HG03521 (cell line): ENCODE results near the gene RDH13.

Experiments
- ATAC-seq: cut with Tn5 transposase; IDR thresholded peaks from one replicate; pipeline ENCODE4 v1.9.1; 2021; ENCODE audit warnings: mild to moderate bottlenecking, moderate library complexity; ENCODE audit not compliant: unreplicated experiment

RDH13 gene

DNA sequence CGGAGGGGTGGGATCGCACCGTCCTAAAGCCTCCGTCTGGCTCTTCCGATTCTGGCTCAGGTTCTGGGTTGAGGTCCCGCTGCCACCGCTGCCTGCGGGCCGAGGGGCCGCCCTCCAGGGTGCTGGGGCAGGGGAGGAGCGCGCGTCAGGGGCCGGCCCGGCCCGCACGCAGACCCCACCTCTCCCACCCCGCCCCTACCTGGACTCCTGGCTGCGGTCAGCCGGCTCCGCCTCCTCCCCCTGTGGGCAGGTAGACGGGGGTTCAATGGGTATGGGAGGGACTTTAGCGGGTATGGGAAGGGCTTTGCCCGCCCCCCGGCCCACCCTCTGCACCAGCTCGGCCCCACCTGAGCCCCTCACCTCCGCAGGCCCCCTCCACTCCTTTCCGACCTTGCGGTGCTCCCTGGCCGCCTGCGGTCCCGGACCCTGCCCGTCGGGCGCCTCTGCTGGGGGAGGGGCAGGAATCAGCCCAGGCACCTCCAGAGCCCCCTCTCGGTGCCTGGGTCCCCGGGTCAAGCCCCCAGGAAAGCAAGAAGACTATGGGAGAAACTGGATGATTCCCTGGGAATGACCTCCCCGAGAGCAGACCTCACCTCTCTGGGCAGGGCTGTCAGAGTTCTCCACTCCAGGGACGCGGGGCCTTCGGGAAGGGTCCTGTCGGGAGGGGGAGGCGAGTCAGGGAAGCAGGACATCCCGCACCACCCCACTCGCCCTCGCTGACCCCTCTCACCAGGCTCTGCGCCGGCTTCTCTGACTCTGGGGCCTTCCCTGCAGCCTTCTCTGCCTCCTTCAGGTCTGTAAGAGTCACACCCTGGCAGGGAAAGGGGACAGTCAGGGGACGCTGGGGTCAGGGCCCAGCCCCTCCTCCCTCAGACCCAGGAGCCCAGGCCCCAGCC is 29.7 kb upstream of the RDH13 start:
- ATAC-seq: no peak

DNA sequence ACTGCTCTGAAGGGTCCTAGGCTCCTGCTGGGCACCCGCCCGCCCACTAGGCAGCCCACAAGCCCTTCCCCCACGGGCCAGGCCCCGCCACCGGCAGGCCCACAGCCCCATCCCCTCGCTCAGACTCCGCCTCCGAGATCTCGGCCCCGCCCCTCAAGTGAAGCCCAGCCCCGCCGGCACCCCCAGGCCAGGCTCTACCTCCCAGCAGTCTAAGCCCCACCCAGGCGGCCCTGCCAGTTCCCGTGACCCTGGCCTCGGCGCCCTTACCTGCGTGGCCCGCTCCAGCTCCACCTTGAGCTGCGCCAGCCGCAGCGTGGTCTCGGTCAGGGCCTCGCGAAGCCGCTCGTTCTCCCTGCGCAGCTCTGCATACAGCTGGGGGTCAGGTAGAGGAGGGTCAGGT is 29.0 kb upstream of the RDH13 start:
- ATAC-seq: no peak

DNA sequence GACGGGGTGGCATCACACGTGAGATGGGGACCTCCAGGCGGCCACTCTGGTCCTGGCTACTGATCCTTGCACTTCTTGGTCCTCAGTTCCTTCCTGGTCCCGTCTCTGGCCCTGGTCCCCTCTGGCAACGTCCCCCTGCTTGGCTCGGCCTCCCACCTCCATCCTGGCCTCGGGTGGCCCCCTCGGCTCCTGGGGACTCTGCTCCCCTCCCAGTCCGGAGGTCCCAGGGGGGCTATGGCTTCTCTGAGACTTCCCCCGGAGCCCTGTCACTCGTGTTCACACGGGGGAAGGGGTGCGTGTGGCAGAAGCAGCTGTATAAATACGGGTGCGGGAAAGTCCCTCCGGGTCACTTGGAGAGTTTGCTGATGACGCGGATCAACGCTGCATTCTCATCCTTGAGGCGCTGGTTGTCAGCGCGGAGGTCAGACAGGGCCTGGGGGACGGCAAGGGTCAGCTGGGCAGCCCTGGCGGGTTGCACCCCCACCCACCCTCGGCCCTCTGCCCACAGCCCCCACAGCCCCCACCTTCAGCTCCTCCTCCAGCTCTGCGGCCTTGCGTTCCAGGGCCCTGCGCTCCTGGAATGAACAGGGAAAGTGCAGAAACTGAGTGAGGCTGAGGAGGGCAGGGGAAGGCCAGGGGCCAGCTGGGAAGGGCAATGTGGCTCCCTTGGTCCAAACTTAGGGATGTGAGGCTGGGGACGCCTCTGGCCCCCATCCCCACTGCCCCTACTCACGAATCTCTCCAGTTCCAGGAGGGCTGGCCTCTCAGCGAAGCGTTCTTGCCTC is 28.4 kb upstream of the RDH13 start:
- ATAC-seq: no peak

DNA sequence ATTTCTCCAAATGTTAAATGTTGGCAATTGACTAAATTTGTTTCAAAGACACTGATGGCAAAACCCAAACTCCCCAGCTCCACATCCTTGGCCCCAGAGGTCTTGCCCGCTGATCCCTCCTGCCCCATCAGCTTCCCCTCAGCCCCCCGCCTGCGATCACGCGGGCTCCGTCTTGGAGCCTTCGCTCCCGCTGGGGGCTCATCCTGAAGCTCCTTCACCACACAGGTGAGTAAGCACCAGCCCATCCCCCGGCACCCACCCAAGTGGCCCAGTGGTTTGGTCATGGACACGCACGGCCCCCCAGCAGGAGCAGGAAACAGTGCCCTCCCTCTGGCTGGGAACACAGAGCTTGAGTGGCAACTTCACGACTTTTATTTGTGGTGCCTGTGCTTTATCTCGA is 27.6 kb upstream of the RDH13 start:
- no peak for ATAC-seq

DNA sequence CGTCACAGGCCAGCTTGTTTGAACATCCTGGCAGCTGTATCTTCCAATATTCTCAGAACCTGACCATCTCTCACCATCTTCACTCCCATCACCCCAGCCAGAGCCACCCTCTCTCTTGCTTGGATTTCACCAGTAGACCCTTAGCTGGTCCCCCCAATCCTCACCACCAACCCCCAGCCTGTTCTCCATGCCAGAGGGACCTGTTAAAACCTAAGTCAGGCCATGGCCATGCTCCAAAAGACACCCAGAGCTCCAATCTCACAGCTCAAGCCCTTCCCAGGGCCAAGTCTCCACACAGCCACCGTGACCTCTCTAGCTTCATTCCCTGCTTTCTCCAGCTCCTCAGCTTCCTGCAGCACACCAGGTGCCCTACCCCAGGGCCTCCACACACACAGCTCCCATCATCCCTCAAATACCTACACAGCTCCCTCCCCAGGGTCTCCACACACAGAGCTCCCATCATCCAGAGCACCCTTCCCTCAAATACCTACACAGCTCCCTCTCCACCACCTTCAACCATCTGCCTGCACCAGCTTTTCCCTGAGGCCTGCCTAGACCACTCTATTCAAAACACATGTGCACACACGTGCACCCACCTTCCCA is 26.5 kb upstream of the RDH13 start:
- no peak for ATAC-seq

DNA sequence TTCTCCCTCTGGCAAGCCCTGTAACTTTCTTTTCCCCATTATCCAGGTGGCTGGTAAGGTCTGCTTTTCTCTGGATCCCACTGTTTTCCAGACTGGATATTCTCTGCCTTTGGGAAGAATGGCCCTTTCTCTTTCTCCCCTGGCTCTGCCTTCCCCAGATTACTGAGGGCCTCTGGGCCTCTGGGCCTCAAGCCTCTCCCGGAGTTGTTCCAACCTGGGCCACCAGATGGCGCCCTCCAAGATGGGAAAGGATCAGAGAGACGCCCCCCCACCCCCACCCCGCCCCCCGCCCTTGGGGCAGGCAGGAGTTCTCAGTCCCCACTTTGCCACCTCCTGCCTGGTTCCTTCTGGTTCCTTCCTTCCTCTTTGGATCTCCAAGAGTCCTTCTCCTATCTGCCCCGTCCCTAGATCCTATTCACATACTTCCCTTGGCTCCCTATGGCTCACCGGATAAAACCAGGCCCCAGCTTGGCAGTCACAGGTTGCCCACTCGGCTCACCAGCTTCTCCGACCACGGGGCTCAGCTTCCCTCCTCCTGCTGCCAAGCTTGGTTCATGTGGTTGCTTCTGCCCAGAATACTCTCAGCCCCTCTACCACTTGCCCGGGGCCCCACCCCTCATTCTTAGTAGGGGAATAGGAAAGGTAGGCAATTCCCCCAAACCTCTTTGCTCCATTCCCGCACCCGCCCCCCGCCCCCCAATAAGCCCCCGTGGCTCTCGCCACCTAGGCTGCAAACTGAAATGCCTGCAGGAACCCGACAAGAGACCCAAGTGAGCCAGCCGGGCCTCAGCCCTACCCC is 25.8 kb upstream of the RDH13 start:
- ATAC-seq: no peak

DNA sequence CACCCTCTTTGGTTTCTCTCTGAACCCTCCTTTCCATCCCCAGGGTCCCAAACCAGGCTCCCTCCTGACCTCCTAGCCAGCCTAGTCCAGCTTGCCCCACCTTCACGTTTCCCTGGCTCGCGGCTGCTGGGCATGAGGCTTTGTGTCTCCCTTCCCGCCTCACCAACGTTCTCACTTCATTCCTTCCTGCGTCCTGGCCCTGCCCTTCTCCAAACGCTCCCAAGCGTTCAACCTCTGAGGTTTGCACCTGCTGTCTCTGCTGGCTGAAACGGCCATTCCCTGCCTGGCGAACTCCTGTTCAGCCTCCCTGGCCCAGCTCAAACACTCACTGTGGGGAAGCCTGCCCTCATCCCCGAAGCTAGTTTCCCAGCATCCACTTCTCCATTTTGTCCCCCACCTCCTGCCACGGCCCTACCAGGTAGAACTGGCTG is 25.1 kb upstream of the RDH13 start:
- ATAC-seq: no peak

DNA sequence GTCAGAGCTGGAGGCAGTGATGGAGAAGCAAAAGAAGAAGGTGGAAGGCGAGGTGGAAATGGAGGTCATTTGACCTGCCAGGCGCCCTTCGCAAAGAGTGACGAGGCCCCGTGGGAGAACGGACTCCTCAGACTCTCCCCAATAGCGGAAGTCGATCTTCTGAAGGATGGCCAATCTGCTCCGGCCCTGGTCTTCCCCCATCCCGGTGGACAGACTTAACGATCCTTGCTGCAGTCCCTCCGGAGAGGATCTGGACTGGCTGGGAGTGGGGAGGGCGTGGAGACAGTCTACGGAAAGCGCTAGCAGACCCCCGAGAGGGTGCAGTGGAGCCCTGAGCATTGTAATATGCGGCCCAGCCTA is 24.6 kb upstream of the RDH13 start:
- no peak for ATAC-seq

DNA sequence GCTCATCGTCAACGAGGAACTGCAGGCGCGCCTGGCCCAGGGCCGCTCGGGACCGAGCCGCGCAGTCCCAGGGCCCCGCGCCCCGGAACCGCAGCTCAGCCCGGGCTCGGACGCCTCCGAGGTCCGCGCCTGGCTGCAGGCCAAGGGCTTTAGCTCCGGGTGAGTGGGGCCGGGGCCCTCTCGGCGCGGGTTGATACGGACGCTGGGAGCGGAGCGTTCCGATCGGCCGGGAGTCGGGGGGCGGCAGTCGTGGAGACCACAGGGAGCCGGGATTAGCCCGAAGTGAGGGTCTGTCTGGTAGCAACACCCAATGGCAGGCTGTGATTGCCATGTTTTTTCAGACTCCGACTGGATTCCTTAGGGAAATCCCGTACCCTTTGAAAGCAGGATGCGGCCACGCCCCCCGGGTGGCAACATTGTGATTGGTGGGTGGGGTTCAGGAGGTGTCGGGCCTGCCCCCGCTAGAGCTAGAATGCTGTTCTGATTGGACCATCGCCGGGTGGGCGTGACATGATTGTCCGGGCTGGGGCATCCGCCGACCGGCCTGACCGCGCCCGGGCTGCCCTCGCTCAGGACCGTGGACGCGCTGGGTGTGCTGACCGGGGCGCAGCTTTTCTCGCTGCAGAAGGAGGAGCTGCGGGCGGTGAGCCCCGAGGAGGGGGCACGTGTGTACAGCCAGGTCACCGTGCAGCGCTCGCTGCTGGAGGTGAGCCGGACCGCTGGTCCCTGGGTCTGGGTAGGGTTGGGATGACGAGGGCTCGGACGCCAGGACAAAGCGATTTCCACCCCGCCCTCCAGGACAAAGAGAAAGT is 24.0 kb upstream of the RDH13 start:
- ATAC-seq: no peak

DNA sequence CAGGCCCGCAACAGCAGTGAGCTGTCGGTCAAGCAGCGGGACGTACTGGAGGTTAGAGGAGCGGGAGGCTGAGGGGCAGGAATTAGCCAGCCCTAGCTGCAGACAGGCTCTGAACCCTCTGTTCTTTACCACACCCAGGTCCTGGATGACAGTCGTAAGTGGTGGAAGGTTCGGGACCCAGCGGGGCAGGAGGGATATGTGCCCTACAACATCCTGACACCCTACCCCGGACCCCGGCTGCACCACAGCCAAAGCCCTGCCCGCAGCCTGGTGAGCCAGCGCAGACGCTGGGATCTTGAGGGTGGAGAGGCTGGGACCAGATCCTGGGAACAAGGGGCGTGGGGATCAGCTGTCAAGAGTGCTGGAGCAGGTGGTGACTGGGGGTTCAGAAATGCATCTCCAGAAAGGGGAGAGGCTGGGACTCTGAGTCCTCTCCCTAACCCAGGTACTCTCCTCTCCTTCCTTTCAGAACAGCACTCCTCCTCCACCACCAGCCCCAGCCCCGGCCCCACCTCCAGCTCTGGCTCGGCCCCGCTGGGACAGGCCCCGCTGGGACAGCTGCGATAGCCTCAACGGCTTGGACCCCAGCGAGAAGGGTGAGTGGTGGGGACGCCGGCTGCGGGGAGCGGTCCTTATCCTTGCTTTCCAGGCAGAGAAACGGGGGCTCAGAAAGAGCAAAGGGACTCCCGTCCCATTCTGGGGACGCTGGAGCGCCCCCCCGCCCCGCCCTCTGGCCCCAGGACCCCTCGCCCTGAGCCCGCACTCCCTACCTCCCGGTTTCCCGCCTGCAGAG is 23.2 kb upstream of the RDH13 start:
- no peak for ATAC-seq

DNA sequence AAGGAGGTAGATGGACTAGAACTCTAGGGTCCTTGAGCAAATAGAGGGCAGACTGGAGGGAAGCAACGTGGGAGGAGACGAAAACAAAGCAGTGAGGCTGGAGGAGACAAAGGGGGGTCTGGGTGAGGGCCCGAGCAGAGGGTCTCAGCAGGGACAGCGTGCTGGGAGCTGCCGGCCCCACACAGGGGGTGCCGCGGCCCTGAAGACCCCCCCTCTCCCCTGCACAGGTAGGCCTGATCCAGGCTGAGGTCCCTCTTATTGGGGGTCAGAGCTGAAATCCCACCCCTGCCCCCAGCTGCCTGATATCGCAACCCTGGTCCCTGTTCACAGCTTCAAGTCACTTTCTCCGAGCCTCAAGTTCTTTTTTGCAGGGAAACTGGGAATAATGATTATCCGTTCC is 21.5 kb upstream of the RDH13 start:
- no peak for ATAC-seq

DNA sequence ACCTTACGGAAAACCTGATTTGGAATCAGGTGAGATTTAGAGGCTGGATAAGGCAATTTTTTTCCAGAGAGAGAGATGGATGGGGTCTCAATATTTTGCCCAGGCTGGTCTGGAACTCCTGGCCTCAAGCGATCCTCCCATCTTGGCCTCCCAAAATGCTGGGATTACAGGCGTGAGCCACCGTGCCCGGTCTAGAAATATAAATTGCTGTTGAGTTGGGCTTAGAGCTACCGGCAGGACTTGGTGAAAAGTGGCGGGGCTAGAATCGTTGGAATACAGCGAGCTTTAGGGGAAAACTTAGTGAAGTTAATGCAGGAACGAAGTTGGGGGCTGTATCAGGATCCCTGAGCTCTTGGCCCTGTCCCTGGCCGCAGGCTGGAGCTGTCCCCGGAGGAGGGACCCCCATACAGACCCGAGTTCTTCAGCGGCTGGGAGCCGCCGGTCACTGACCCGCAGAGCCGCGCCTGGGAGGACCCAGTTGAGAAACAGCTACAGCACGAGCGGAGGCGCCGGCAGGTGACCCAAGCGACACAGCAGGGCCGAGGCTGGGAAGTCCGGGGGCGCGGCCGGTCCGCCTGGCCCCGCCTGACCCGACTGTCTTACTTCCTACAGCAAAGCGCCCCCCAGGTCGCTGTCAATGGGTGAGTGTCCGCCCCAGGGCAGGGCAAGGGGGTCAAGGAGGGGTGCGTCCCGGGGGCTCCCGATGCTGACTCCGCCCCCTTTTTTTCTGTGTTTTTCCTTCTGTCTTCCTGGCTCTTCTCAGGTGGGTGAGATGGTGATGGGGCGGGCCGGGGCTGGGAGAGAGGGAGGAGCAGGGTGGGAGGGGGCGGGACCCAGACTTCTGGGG is 20.3 kb upstream of the RDH13 start:
- no peak for ATAC-seq

DNA sequence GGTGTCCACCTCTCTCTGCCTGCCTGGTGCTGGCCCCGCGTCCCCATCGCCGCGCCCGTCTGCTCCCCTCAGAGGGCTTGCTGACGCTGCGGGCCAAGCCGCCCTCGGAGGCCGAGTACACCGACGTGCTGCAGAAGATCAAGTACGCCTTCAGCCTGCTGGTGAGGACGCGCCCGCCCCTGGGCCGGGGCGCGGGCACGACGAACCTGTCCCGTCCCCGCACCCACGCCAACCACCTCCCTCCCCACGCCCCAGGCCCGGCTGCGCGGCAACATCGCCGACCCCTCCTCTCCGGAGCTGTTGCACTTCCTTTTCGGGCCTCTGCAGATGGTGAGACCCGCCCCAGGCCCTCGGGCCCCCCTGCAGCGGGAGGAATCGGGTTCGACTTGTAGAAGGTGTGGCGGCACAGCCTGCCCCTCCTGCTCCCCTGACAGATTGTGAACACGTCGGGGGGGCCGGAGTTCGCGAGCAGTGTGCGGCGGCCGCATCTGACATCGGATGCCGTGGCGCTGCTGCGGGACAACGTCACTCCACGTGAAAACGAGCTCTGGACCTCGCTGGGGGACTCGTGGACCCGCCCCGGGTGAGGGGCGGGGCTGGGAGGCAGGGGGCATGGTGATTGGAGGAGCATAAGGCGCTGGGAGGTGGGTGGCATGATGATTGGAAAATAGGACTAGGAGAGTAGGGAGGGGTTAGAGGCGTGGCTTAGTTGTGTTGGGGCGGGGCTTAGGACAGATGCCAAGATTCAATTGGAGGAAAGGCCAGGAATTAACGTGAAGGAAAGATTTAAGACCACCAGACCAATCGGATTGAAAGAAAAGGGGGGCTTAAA is 19.3 kb upstream of the RDH13 start:
- ATAC-seq: no peak

DNA sequence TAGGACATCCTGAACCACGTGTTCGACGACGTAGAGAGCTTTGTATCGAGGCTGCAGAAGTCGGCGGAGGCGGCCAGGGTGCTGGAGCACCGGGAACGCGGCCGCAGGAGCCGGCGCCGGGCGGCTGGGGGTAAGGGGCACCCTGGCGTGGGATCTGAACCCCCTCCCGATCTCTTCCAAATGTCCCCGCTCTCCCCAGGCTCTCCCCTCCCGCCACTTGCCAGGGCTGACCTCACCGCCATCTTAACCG is 18.7 kb upstream of the RDH13 start:
- no peak for ATAC-seq

DNA sequence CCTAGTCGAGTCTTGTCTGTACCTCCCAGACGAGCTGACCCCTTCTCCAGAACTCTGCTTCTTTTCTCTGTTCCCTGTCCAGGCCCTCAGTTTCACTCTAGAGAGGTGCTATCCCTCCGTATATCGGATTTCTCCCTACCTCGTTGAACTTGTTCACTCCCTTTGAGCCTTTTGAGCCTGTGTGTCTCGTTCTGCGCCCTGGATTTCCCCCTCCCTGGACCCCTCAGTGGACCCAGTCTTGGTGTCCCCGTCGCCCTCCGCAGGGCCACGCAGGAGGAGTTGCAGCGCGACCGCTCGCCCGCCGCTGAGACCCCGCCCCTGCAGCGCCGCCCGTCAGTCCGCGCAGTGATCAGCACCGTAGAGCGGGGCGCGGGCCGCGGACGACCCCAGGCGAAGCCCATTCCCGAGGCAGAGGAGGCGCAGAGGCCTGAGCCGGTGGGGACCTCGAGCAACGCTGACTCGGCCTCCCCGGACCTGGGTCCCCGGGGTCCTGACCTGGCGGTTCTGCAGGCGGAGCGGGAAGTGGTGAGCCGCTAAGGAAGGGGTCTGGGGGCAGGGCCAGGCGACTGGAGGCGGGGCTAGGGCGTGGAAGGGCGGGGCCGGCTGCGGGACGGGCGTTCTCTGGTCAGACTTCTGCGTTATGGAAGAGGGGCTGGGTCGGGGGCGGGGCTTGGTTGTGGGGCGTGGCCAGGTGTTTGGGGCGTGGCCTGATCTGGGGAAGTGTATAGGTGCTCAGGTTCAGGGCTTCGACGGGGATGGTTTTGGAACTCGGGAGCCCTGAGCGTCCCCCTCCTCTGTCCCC is 18.2 kb upstream of the RDH13 start:
- ATAC-seq: peak; percentile 80

DNA sequence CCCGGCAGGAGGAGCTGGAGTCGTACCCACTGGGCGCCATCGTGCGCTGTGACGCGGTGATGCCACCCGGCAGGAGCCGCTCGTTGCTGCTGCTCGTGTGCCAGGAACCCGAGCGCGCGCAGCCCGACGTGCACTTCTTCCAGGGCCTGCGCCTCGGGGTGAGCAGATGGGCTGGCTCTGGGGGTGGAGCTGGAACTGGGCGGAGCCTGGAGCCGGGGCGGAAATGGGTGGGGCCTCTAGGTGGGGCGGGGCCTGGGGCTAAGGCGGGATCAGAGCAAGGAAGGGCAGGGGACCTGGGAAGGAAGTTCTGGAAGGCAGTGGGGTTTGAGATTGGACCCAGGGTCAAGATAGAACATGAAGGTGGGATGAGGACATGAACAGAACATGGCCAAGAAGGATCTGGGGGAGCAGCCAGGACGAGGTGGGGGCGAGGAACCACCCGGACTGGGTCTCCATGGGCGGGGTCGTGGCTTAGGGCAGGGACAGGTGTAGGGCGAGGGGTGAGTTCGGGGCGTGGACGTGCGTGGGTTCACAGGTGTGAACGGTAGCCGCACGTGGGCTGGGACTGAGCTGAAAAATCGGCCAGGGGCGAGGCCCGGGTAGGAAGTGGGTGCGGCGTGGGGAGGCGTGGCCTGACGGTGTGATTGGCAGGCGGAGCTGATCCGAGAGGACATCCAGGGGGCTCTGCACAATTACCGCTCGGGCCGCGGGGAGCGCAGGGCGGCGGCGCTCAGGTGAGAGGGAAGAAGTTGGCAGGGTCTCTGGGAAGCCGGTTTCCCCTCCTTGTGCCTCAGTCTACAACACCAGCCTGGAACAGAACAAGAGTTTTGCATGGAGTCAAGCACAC is 17.4 kb upstream of the RDH13 start:
- ATAC-seq: no peak
